ENCODE measurements around the gene WIPF3.

The WIPF3 gene

GRCh38 chr7:29844559-29844958 lies 38.3 kb downstream of the WIPF3 start:
- no peaks in the 10 kb centered on the region for H3K79me1 ChIP-seq (ENCODE audit: low read depth, low read length)
- no peak overlapping the region for H2BK12ac ChIP-seq (ENCODE audit: low read length)
- no peak overlapping the region for H3K27ac ChIP-seq (replicated peaks; ENCODE audit: low read length)
- no peak overlapping the region for H3K4me3 ChIP-seq (ENCODE audit: low read length in 2 of 2)
- H2BK5ac ChIP-seq (ENCODE audit: low read length): no peak overlapping the region
- H3K14ac ChIP-seq (ENCODE audit: low read length): no peak overlapping the region
- H3K27me3 ChIP-seq (ENCODE audit: control insufficient read depth in 3 of 3, insufficient read depth in 3 of 3, low read depth in 1 of 3, low read length in 3 of 3): peaks cover 0 to 49% (median 0%) of the 10 kb centered on the region in 3 experiments
- no peak overlapping the region for H2AFZ ChIP-seq (ENCODE audit: low read length)
- H4K91ac ChIP-seq (ENCODE audit: low read depth, low read length, poor library complexity): no peak overlapping the region
- no peak overlapping the region for H3K4me2 ChIP-seq (ENCODE audit: insufficient read depth, low read length, poor library complexity, severe bottlenecking)
- H3K18ac ChIP-seq (ENCODE audit: low read length): no peak overlapping the region
- no peak overlapping the region for H3K23ac ChIP-seq (ENCODE audit: low read depth, low read length, poor library complexity)
- peaks cover 7 to 31% of the 10 kb centered on the region in 2 donors for H3K4me1 ChIP-seq (ENCODE audit: control insufficient read depth in 2 of 2, insufficient read depth in 1 of 2, low read depth in 1 of 2, low read length in 2 of 2)
- no peaks in the 10 kb centered on the region for H3K9me3 ChIP-seq (replicated peaks in 1 of 2; ENCODE audit: control insufficient read depth in 2 of 2, insufficient read depth in 1 of 2, low read depth in 1 of 2, low read length in 2 of 2)
- H2BK120ac ChIP-seq (ENCODE audit: low read depth, low read length): no peak overlapping the region
- H3K36me3 ChIP-seq (replicated peaks in 1 of 2; ENCODE audit: control insufficient read depth in 2 of 2, insufficient read depth in 2 of 2, low read length in 2 of 2): no peaks in the 10 kb centered on the region
- H3K9ac ChIP-seq (ENCODE audit: low read depth, low read length, poor library complexity): no peak overlapping the region
- H2BK15ac ChIP-seq (ENCODE audit: low read length): no peak overlapping the region
- H4K8ac ChIP-seq (ENCODE audit: low read depth, low read length): no peak overlapping the region
- DNase-seq (ENCODE audit: low spot score): no peak
- H2AK5ac ChIP-seq (ENCODE audit: low read depth, low read length): peak overlapping the region; percentile 18
- WGBS, 2 donors (ENCODE audit: extremely low coverage in 2 of 2, insufficient read length in 2 of 2, insufficient replicate concordance in 1 of 2): no CpG with 5 or more reads among the region's 9 CpGs
- H3K4ac ChIP-seq (ENCODE audit: low read length): no peak overlapping the region

DNA sequence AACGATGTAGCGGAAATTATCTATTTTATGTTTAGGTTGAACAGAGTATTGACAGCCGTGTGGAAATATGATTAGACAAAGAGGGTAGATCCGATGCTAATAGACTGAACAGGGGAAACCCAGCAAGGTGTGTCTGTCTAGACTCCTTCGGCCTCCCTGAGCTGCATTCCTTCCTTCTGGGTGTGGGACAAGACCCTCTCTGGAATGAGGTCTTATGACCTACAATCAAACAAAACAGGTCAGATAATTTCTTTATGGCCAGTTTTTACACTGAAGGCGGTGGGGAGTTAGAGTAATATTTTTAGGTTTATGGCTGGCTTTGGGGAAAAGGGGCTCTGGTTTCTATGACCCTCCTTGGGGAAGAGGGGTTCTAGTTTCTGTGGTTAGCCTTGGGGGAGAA lies 41.2 kb downstream of the WIPF3 start:
- no peak overlapping the region for H4K91ac ChIP-seq (ENCODE audit: low read depth, low read length, poor library complexity)
- no peak overlapping the region for H3K27ac ChIP-seq (replicated peaks; ENCODE audit: low read length)
- H3K27me3 ChIP-seq (ENCODE audit: control insufficient read depth in 3 of 3, insufficient read depth in 3 of 3, low read depth in 1 of 3, low read length in 3 of 3): peaks cover 0 to 58% (median 0%) of the 10 kb centered on the region in 3 experiments
- no peak overlapping the region for H2BK15ac ChIP-seq (ENCODE audit: low read length)
- peaks cover 7 to 19% of the 10 kb centered on the region in 2 donors for H3K4me1 ChIP-seq (ENCODE audit: control insufficient read depth in 2 of 2, insufficient read depth in 1 of 2, low read depth in 1 of 2, low read length in 2 of 2)
- H2AK5ac ChIP-seq (ENCODE audit: low read depth, low read length): no peak overlapping the region
- no peak overlapping the region for H2BK5ac ChIP-seq (ENCODE audit: low read length)
- no peaks in the 10 kb centered on the region for H3K9me3 ChIP-seq (replicated peaks in 1 of 2; ENCODE audit: control insufficient read depth in 2 of 2, insufficient read depth in 1 of 2, low read depth in 1 of 2, low read length in 2 of 2)
- H3K18ac ChIP-seq (ENCODE audit: low read length): no peak overlapping the region
- H3K36me3 ChIP-seq (replicated peaks in 1 of 2; ENCODE audit: control insufficient read depth in 2 of 2, insufficient read depth in 2 of 2, low read length in 2 of 2): no peaks in the 10 kb centered on the region
- no CpG with 5 or more reads among the region's 6 CpGs for WGBS, 2 donors (ENCODE audit: extremely low coverage in 2 of 2, insufficient read length in 2 of 2, insufficient replicate concordance in 1 of 2)
- no peak overlapping the region for H3K4me2 ChIP-seq (ENCODE audit: insufficient read depth, low read length, poor library complexity, severe bottlenecking)
- no peak overlapping the region for H3K14ac ChIP-seq (ENCODE audit: low read length)
- no peaks in the 10 kb centered on the region for H3K79me1 ChIP-seq (ENCODE audit: low read depth, low read length)
- H3K23ac ChIP-seq (ENCODE audit: low read depth, low read length, poor library complexity): no peak overlapping the region
- no peak for DNase-seq (ENCODE audit: low spot score)
- no peak overlapping the region for H2BK120ac ChIP-seq (ENCODE audit: low read depth, low read length)
- H2BK12ac ChIP-seq (ENCODE audit: low read length): no peak overlapping the region
- H3K4me3 ChIP-seq (ENCODE audit: low read length in 2 of 2): no peak overlapping the region
- no peak overlapping the region for H4K8ac ChIP-seq (ENCODE audit: low read depth, low read length)
- H3K9ac ChIP-seq (ENCODE audit: low read depth, low read length, poor library complexity): no peak overlapping the region
- H2AFZ ChIP-seq (ENCODE audit: low read length): no peak overlapping the region
- H3K4ac ChIP-seq (ENCODE audit: low read length): no peak overlapping the region

GRCh38 chr7:29847916-29848315 lies 41.6 kb downstream of the WIPF3 start:
- H2AK5ac ChIP-seq (ENCODE audit: low read depth, low read length): no peak overlapping the region
- H3K27me3 ChIP-seq (ENCODE audit: control insufficient read depth in 3 of 3, insufficient read depth in 3 of 3, low read depth in 1 of 3, low read length in 3 of 3): peaks cover 0 to 55% (median 0%) of the 10 kb centered on the region in 3 experiments
- no peak overlapping the region for H3K18ac ChIP-seq (ENCODE audit: low read length)
- no peak overlapping the region for H4K91ac ChIP-seq (ENCODE audit: low read depth, low read length, poor library complexity)
- WGBS, 2 donors (ENCODE audit: extremely low coverage in 2 of 2, insufficient read length in 2 of 2, insufficient replicate concordance in 1 of 2): no CpG with 5 or more reads among the region's 3 CpGs
- H2BK12ac ChIP-seq (ENCODE audit: low read length): no peak overlapping the region
- H2BK120ac ChIP-seq (ENCODE audit: low read depth, low read length): no peak overlapping the region
- no peak overlapping the region for H2BK15ac ChIP-seq (ENCODE audit: low read length)
- no peak overlapping the region for H2AFZ ChIP-seq (ENCODE audit: low read length)
- peaks cover 7 to 15% of the 10 kb centered on the region in 2 donors for H3K4me1 ChIP-seq (ENCODE audit: control insufficient read depth in 2 of 2, insufficient read depth in 1 of 2, low read depth in 1 of 2, low read length in 2 of 2)
- H3K23ac ChIP-seq (ENCODE audit: low read depth, low read length, poor library complexity): no peak overlapping the region
- no peaks in the 10 kb centered on the region for H3K36me3 ChIP-seq (replicated peaks in 1 of 2; ENCODE audit: control insufficient read depth in 2 of 2, insufficient read depth in 2 of 2, low read length in 2 of 2)
- H3K14ac ChIP-seq (ENCODE audit: low read length): no peak overlapping the region
- no peak overlapping the region for H4K8ac ChIP-seq (ENCODE audit: low read depth, low read length)
- H3K4me2 ChIP-seq (ENCODE audit: insufficient read depth, low read length, poor library complexity, severe bottlenecking): no peak overlapping the region
- H2BK5ac ChIP-seq (ENCODE audit: low read length): no peak overlapping the region
- no peak overlapping the region for H3K4me3 ChIP-seq (ENCODE audit: low read length in 2 of 2)
- H3K27ac ChIP-seq (replicated peaks; ENCODE audit: low read length): no peak overlapping the region
- H3K4ac ChIP-seq (ENCODE audit: low read length): no peak overlapping the region
- no peaks in the 10 kb centered on the region for H3K9me3 ChIP-seq (replicated peaks in 1 of 2; ENCODE audit: control insufficient read depth in 2 of 2, insufficient read depth in 1 of 2, low read depth in 1 of 2, low read length in 2 of 2)
- H3K79me1 ChIP-seq (ENCODE audit: low read depth, low read length): no peaks in the 10 kb centered on the region
- no peak for DNase-seq (ENCODE audit: low spot score)
- H3K9ac ChIP-seq (ENCODE audit: low read depth, low read length, poor library complexity): no peak overlapping the region

GRCh38 chr7:29848941-29849340 lies 42.6 kb downstream of the WIPF3 start:
- Histone ChIP-seq H4K8ac (ENCODE audit: low read depth, low read length) (no peak overlapping the region), H3K27ac (replicated peaks; ENCODE audit: low read length) (no peak overlapping the region), H3K9me3 (replicated peaks in 1 of 2; ENCODE audit: control insufficient read depth in 2 of 2, insufficient read depth in 1 of 2, low read depth in 1 of 2, low read length in 2 of 2) (no peaks in the 10 kb centered on the region), H2BK15ac (ENCODE audit: low read length) (no peak overlapping the region), H2BK120ac (ENCODE audit: low read depth, low read length) (no peak overlapping the region), H3K18ac (ENCODE audit: low read length) (no peak overlapping the region), H3K4me3 (ENCODE audit: low read length in 2 of 2) (no peak overlapping the region), H3K9ac (ENCODE audit: low read depth, low read length, poor library complexity) (no peak overlapping the region), H2AFZ (ENCODE audit: low read length) (no peak overlapping the region), H3K79me1 (ENCODE audit: low read depth, low read length) (no peaks in the 10 kb centered on the region), H3K4me1 (ENCODE audit: control insufficient read depth in 2 of 2, insufficient read depth in 1 of 2, low read depth in 1 of 2, low read length in 2 of 2) (peaks cover 0 to 9% of the 10 kb centered on the region in 2 donors), H3K14ac (ENCODE audit: low read length) (no peak overlapping the region), H3K4me2 (ENCODE audit: insufficient read depth, low read length, poor library complexity, severe bottlenecking) (no peak overlapping the region), H2BK12ac (ENCODE audit: low read length) (no peak overlapping the region), H3K27me3 (ENCODE audit: control insufficient read depth in 3 of 3, insufficient read depth in 3 of 3, low read depth in 1 of 3, low read length in 3 of 3) (peaks cover 0 to 55% (median 0%) of the 10 kb centered on the region in 3 experiments), H4K91ac (ENCODE audit: low read depth, low read length, poor library complexity) (no peak overlapping the region), H3K23ac (ENCODE audit: low read depth, low read length, poor library complexity) (no peak overlapping the region), H2AK5ac (ENCODE audit: low read depth, low read length) (no peak overlapping the region), H3K4ac (ENCODE audit: low read length) (no peak overlapping the region), H3K36me3 (replicated peaks in 1 of 2; ENCODE audit: control insufficient read depth in 2 of 2, insufficient read depth in 2 of 2, low read length in 2 of 2) (no peaks in the 10 kb centered on the region), H2BK5ac (ENCODE audit: low read length) (no peak overlapping the region)
- WGBS, 2 donors (ENCODE audit: extremely low coverage in 2 of 2, insufficient read length in 2 of 2, insufficient replicate concordance in 1 of 2): no CpG with 5 or more reads among the region's 3 CpGs
- DNase-seq (ENCODE audit: low spot score): no peak
